Muscle of back (tissue), 11 donors: ENCODE results near the gene RHBG. TPM values are rescaled to one million over a fixed set of nuclear protein-coding genes. Genes with fewer than 3 reads are reported as not detected.

ENCODE experiments used
- DNase-seq, 3 donors: peaks; one replicate each; pipeline versions ENCODE4 v3.0.0 to v3.0.0-alpha.2; 2013
- polyA plus RNA-seq, 10 donors: library from polyadenylated mRNA; unstranded; fragments of 120-200 nt; gene quantifications; one replicate each; pipeline ENCODE4 v1.2.1, GENCODE V29; 2013; ENCODE audit not compliant: insufficient read length in 10 of 10

RHBG gene
- polyA plus RNA-seq, 10 donors = 0.15 TPM; not detected in 8

GRCh38 chr1:156406251-156406650 lies 37.2 kb downstream of the RHBG start:
- DNase-seq = no peak

GRCh38 chr1:156407344-156407743 lies 38.3 kb downstream of the RHBG start:
- DNase-seq = no peak

GRCh38 chr1:156407760-156408159 lies 38.7 kb downstream of the RHBG start:
- DNase-seq = no peak

GRCh38 chr1:156409439-156409838 lies 40.4 kb downstream of the RHBG start:
- DNase-seq = no peak

GRCh38 chr1:156410238-156410637 lies 41.2 kb downstream of the RHBG start:
- no peak for DNase-seq

GRCh38 chr1:156410740-156411139 lies 41.7 kb downstream of the RHBG start:
- no peak for DNase-seq

GRCh38 chr1:156412653-156413321 lies 43.8 kb downstream of the RHBG start:
- no peak for DNase-seq

GRCh38 chr1:156413391-156414246 lies 44.6 kb downstream of the RHBG start:
- DNase-seq = no peak

GRCh38 chr1:156414461-156415064 lies 45.6 kb downstream of the RHBG start:
- peak in 1 of 3 donors; percentile 44 for DNase-seq

- no peak for DNase-seq
Observed at GRCh38 chr1:156416993-156417392, 48.0 kb downstream of the RHBG start.

GRCh38 chr1:156417401-156418020 lies 48.5 kb downstream of the RHBG start:
- DNase-seq = no peak

GRCh38 chr1:156418416-156419070 lies 49.5 kb downstream of the RHBG start:
- no peak for DNase-seq

- no peak for DNase-seq
Observed at GRCh38 chr1:156419854-156420204, 50.8 kb downstream of the RHBG start.

- no peak for DNase-seq
Observed at GRCh38 chr1:156420205-156421061, 51.4 kb downstream of the RHBG start.

- DNase-seq = peak; percentile 29 to 82 (median 72)
Observed at GRCh38 chr1:156421062-156421938, 52.3 kb downstream of the RHBG start.

- DNase-seq = no peak
Observed at GRCh38 chr1:156421939-156422601, 53.1 kb downstream of the RHBG start.

- no peak for DNase-seq
Observed at GRCh38 chr1:156422602-156423091, 53.6 kb downstream of the RHBG start.

- DNase-seq = no peak
Observed at GRCh38 chr1:156423422-156424352, 54.7 kb downstream of the RHBG start.
